Measurements from ENCODE around the gene TCERG1L.

The TCERG1L gene

GRCh38 chr10:131059881-131060280 lies 251.6 kb downstream of the TCERG1L start:
- TF ChIP-seq SIN3A (IDR thresholded peaks at IDR 0.05; ENCODE audit: borderline replicate concordance, insufficient read depth, low read length) (no peak), TAF1 (IDR thresholded peaks at IDR 0.05; ENCODE audit: borderline replicate concordance, insufficient read depth, low read length) (no peak), REST (IDR thresholded peaks at IDR 0.05; ENCODE audit: insufficient read depth in 1 of 2, low read depth in 2 of 2, low read length in 2 of 2) (no peak), POLR2AphosphoS5 (IDR thresholded peaks at IDR 0.05; ENCODE audit: low read depth, low read length) (no peak), FOXP2 (optimal IDR thresholded peaks at IDR 0.05; ENCODE audit: borderline replicate concordance, extremely low read depth, extremely low read length, insufficient read depth) (no peak)

- no peak for TF ChIP-seq REST (IDR thresholded peaks at IDR 0.05; ENCODE audit: insufficient read depth in 1 of 2, low read depth in 2 of 2, low read length in 2 of 2)
- TF ChIP-seq POLR2AphosphoS5 (IDR thresholded peaks at IDR 0.05; ENCODE audit: low read depth, low read length): no peak
- no peak for TF ChIP-seq TAF1 (IDR thresholded peaks at IDR 0.05; ENCODE audit: borderline replicate concordance, insufficient read depth, low read length)
- TF ChIP-seq FOXP2 (optimal IDR thresholded peaks at IDR 0.05; ENCODE audit: borderline replicate concordance, extremely low read depth, extremely low read length, insufficient read depth): no peak
- no peak for TF ChIP-seq SIN3A (IDR thresholded peaks at IDR 0.05; ENCODE audit: borderline replicate concordance, insufficient read depth, low read length)
Measured at GRCh38 chr10:131058799-131059198, 252.7 kb downstream of the TCERG1L start.

GRCh38 chr10:131056781-131057180 lies 254.7 kb downstream of the TCERG1L start:
- TF ChIP-seq FOXP2 (optimal IDR thresholded peaks at IDR 0.05; ENCODE audit: borderline replicate concordance, extremely low read depth, extremely low read length, insufficient read depth) (no peak), POLR2AphosphoS5 (IDR thresholded peaks at IDR 0.05; ENCODE audit: low read depth, low read length) (no peak), TAF1 (IDR thresholded peaks at IDR 0.05; ENCODE audit: borderline replicate concordance, insufficient read depth, low read length) (no peak), SIN3A (IDR thresholded peaks at IDR 0.05; ENCODE audit: borderline replicate concordance, insufficient read depth, low read length) (no peak), REST (IDR thresholded peaks at IDR 0.05; ENCODE audit: insufficient read depth in 1 of 2, low read depth in 2 of 2, low read length in 2 of 2) (no peak)

- TF ChIP-seq TAF1 (IDR thresholded peaks at IDR 0.05; ENCODE audit: borderline replicate concordance, insufficient read depth, low read length): no peak
Measured at GRCh38 chr10:131056091-131056579, 255.4 kb downstream of the TCERG1L start.

GRCh38 chr10:131055437-131055836 lies 256.1 kb downstream of the TCERG1L start:
- TF ChIP-seq REST (IDR thresholded peaks at IDR 0.05; ENCODE audit: insufficient read depth in 1 of 2, low read depth in 2 of 2, low read length in 2 of 2) (no peak), POLR2AphosphoS5 (IDR thresholded peaks at IDR 0.05; ENCODE audit: low read depth, low read length) (no peak), TAF1 (IDR thresholded peaks at IDR 0.05; ENCODE audit: borderline replicate concordance, insufficient read depth, low read length) (no peak), SIN3A (IDR thresholded peaks at IDR 0.05; ENCODE audit: borderline replicate concordance, insufficient read depth, low read length) (no peak), FOXP2 (optimal IDR thresholded peaks at IDR 0.05; ENCODE audit: borderline replicate concordance, extremely low read depth, extremely low read length, insufficient read depth) (no peak)
